ENCODE data around the gene NHLH1. TPM values are rescaled to one million over a fixed set of nuclear protein-coding genes. Genes with fewer than 3 reads are reported as not detected.
A peak's percentile ranks its signal among the peaks of the same experiment; 100 is the strongest.

Gene NHLH1
- total RNA-seq, 6 experiments from 2014 or later, result 0.11 to 0.17 (median 0.11) TPM; not detected in 3

DNA sequence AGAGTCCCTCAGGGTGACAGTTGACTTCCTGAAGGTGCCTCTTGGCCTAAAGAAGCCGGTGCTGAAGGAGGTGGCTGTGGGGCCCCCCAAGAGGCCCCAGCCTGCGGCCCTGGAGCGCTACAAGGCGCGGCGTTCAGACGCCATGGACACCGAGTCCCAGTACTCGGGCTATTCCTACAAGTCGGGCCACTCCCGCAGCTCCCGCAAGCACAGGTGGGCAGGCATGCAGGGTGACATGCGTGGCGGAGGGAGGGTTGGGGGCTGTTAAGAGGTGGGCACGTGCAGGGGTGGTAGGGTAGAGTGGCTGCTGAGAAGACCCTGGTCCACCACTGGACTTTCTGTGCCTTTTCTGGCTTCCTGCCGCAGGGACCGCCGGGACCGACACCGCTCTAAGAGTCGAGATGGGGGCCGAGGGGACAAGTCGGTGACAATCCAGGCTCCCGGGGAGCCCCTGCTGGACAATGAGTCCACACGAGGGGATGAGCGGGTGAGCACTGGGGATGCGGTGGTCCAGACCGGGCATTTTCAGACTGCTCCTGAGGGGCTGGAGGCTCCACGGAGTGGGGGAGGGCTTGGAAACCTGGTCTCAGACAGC lies 48.9 kb downstream of the NHLH1 start:
- H3K4me3 Mint-ChIP-seq, result no peak overlapping the region
- H3K27me3 Mint-ChIP-seq (ENCODE audit: insufficient read depth), result peaks cover 34% of the 10 kb centered on the region
- H3K9me3 Mint-ChIP-seq, result no peaks in the 10 kb centered on the region
- TF ChIP-seq, protein P1, sequence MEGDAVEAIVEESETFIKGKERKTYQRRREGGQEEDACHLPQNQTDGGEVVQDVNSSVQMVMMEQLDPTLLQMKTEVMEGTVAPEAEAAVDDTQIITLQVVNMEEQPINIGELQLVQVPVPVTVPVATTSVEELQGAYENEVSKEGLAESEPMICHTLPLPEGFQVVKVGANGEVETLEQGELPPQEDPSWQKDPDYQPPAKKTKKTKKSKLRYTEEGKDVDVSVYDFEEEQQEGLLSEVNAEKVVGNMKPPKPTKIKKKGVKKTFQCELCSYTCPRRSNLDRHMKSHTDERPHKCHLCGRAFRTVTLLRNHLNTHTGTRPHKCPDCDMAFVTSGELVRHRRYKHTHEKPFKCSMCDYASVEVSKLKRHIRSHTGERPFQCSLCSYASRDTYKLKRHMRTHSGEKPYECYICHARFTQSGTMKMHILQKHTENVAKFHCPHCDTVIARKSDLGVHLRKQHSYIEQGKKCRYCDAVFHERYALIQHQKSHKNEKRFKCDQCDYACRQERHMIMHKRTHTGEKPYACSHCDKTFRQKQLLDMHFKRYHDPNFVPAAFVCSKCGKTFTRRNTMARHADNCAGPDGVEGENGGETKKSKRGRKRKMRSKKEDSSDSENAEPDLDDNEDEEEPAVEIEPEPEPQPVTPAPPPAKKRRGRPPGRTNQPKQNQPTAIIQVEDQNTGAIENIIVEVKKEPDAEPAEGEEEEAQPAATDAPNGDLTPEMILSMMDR (IDR thresholded peaks at IDR 0.05), result no peak
- DNase-seq, result no peak
- H3K27ac Mint-ChIP-seq, result no peak overlapping the region
- H3K36me3 Mint-ChIP-seq (ENCODE audit: low read depth), result no peaks in the 10 kb centered on the region
- no peaks in the 10 kb centered on the region for H3K4me1 Mint-ChIP-seq (ENCODE audit: low read depth)

DNA sequence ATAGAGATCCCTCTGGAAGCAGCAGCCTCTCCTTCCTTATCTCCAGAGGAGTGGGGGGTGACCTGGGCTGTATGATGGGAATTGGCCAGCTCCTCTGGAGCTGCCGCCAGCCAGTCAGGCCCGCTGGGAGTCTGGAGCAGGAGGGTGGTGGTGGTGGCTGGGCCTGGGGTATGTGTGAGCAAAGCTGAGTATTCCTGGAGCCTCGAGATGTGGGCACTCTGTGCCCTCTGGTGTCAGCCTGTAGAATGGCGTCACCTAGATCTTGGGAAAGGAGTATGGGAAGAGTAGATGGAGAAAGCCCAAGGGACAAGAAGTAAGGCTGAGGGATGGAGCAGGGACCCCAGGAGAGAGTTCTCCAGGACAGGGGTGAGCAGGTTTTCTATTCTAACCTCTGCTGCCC lies 49.5 kb downstream of the NHLH1 start:
- Mint-ChIP-seq H3K36me3 (ENCODE audit: low read depth) (no peaks in the 10 kb centered on the region), H3K27ac (no peak overlapping the region), H3K27me3 (ENCODE audit: insufficient read depth) (peaks cover 32% of the 10 kb centered on the region), H3K4me3 (no peak overlapping the region), H3K4me1 (ENCODE audit: low read depth) (no peaks in the 10 kb centered on the region), H3K9me3 (no peaks in the 10 kb centered on the region)
- TF ChIP-seq, protein P1 (IDR thresholded peaks at IDR 0.05), result peak; percentile 72
- DNase-seq, result peak; percentile 49

DNA sequence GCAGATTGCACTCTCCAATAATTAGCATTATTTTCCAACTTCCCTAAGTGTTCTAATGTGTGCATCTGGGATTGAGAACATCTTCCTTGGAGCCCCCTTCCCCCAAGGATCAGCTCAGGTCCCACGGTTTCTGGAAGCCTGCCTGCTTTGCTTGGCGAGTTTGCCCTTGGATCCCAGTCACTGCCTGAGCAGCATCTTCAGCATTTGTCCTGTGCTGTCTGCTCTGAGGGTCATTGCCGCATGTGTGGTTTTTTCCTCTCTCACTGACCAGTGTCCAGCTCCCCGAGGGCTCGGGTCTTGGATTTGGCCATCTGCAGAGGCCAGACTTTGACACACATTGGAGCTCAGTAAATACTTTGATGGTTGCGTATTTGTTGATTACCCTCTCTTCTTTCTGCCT lies 51.6 kb downstream of the NHLH1 start:
- Mint-ChIP-seq H3K27me3 (ENCODE audit: insufficient read depth) (peaks cover 30% of the 10 kb centered on the region), H3K36me3 (ENCODE audit: low read depth) (no peaks in the 10 kb centered on the region), H3K27ac (no peak overlapping the region), H3K4me3 (no peak overlapping the region), H3K9me3 (no peaks in the 10 kb centered on the region), H3K4me1 (ENCODE audit: low read depth) (no peaks in the 10 kb centered on the region)
- TF ChIP-seq, protein P1 (IDR thresholded peaks at IDR 0.05), result no peak
- no peak for DNase-seq

DNA sequence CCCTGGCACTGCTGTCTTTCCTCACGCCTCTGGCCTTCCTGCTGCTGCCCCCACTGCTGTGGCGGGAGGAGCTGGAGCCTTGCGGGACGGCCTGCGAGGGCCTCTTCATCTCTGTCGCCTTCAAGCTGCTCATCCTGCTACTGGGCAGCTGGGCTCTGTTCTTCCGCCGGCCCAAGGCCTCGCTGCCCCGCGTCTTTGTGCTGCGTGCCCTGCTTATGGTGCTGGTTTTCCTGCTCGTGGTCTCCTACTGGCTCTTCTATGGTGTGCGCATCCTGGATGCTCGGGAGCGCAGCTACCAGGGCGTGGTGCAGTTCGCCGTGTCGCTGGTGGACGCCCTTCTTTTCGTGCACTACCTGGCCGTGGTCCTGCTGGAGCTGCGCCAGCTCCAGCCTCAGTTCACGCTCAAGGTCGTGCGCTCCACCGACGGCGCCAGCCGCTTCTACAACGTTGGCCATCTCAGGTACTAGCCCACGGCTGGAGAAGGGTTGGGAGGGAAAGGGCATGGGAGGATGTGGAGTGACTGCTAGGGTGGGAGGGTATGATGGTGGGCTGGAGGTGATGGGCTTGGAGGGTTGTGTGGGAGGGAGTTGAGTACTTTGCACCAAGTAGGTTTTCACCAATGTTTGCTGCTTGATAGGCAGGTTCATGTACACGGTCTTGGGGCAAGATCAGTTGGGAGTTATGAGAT lies 52.4 kb downstream of the NHLH1 start:
- Mint-ChIP-seq H3K27me3 (ENCODE audit: insufficient read depth) (peaks cover 28% of the 10 kb centered on the region), H3K4me1 (ENCODE audit: low read depth) (no peaks in the 10 kb centered on the region), H3K4me3 (no peak overlapping the region), H3K36me3 (ENCODE audit: low read depth) (no peaks in the 10 kb centered on the region), H3K27ac (no peak overlapping the region), H3K9me3 (no peaks in the 10 kb centered on the region)
- TF ChIP-seq, protein P1 (IDR thresholded peaks at IDR 0.05), result no peak
- no peak for DNase-seq

DNA sequence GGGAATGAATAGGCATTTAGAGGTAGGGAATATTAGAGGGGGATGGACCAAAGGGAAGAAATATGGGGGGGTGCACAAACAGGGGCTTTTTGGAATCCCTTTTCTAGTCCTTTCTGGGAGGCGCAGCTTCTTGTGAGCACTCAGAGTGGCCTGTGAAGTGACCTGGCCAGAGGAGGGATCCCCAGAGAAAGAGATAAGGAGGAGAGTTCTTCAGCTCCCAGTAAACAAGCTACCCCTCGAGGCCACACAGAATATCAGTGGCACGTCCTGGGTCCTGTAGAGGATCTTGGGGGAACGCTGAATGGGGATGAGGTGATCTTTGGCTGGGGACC lies 52.9 kb downstream of the NHLH1 start:
- no peaks in the 10 kb centered on the region for H3K9me3 Mint-ChIP-seq
- H3K4me3 Mint-ChIP-seq, result no peak overlapping the region
- TF ChIP-seq, protein P1 (IDR thresholded peaks at IDR 0.05), result no peak
- H3K4me1 Mint-ChIP-seq (ENCODE audit: low read depth), result no peaks in the 10 kb centered on the region
- peaks cover 29% of the 10 kb centered on the region for H3K27me3 Mint-ChIP-seq (ENCODE audit: insufficient read depth)
- no peak for DNase-seq
- no peak overlapping the region for H3K27ac Mint-ChIP-seq
- no peaks in the 10 kb centered on the region for H3K36me3 Mint-ChIP-seq (ENCODE audit: low read depth)

Data from HFFc6 (cell line).